ENCODE results near the gene BMPR1A.
"Not testable (repeated sequence)": the region's sequence is repeated elsewhere in the genome, so short reads cannot be mapped to it uniquely, and the experiment has no call there.

Gene BMPR1A

GRCh38 chr10:86937502-86938154, 181.2 kb downstream of the BMPR1A start:
- ChIA-PET POLR2A (no interaction called here), CTCF (interaction anchor here (0.6 to 0.9 kb wide), 3 partner anchors 27 to 104 kb away, joined by 3 to 7 read pairs (median 3); no protein-coding TSS in a partner anchor)
- TF ChIP-seq BHLHE40 (IDR thresholded peaks at IDR 0.05; ENCODE audit: borderline replicate concordance) (no peak), TARDBP (IDR thresholded peaks at IDR 0.05) (no peak), FOXM1 (IDR thresholded peaks at IDR 0.05; ENCODE audit: borderline replicate concordance) (no peak), ARNT (IDR thresholded peaks at IDR 0.05) (no peak), L3MBTL2 (conservative IDR thresholded peaks at IDR 0.05) (no peak), NFRKB (IDR thresholded peaks at IDR 0.05) (no peak), SUZ12 (IDR thresholded peaks at IDR 0.05) (no peak), FOXA1 (IDR thresholded peaks at IDR 0.05) (no peak), HDGF (IDR thresholded peaks at IDR 0.05; ENCODE audit: borderline replicate concordance) (no peak), CTBP1 (IDR thresholded peaks at IDR 0.05; ENCODE audit: borderline replicate concordance) (no peak), LEF1 (IDR thresholded peaks at IDR 0.05; ENCODE audit: borderline replicate concordance) (no peak), ZNF384 (IDR thresholded peaks at IDR 0.05) (no peak), FOXK2 (IDR thresholded peaks at IDR 0.05) (no peak), ELF4 (IDR thresholded peaks at IDR 0.05) (no peak), SP1 (IDR thresholded peaks at IDR 0.05) (no peak)
- TF ChIP-seq, protein P1, sequence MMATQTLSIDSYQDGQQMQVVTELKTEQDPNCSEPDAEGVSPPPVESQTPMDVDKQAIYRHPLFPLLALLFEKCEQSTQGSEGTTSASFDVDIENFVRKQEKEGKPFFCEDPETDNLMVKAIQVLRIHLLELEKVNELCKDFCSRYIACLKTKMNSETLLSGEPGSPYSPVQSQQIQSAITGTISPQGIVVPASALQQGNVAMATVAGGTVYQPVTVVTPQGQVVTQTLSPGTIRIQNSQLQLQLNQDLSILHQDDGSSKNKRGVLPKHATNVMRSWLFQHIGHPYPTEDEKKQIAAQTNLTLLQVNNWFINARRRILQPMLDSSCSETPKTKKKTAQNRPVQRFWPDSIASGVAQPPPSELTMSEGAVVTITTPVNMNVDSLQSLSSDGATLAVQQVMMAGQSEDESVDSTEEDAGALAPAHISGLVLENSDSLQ (IDR thresholded peaks at IDR 0.05): no peak
- DNase-seq (ENCODE audit: extremely low spot score): no peak

GRCh38 chr10:86938260-86938659, 181.8 kb downstream of the BMPR1A start:
- TF ChIP-seq ZNF384 (IDR thresholded peaks at IDR 0.05) (no peak), ARNT (IDR thresholded peaks at IDR 0.05) (no peak), FOXK2 (IDR thresholded peaks at IDR 0.05) (no peak), SUZ12 (IDR thresholded peaks at IDR 0.05) (no peak), FOXA1 (IDR thresholded peaks at IDR 0.05) (no peak), FOXM1 (IDR thresholded peaks at IDR 0.05; ENCODE audit: borderline replicate concordance) (no peak), BHLHE40 (IDR thresholded peaks at IDR 0.05; ENCODE audit: borderline replicate concordance) (no peak), ELF4 (IDR thresholded peaks at IDR 0.05) (no peak), L3MBTL2 (conservative IDR thresholded peaks at IDR 0.05) (no peak), SP1 (IDR thresholded peaks at IDR 0.05) (no peak), LEF1 (IDR thresholded peaks at IDR 0.05; ENCODE audit: borderline replicate concordance) (no peak), NFRKB (IDR thresholded peaks at IDR 0.05) (no peak), CTBP1 (IDR thresholded peaks at IDR 0.05; ENCODE audit: borderline replicate concordance) (no peak)
- TF ChIP-seq, protein P1 (IDR thresholded peaks at IDR 0.05): no peak
- DNase-seq (ENCODE audit: extremely low spot score): no peak
- ChIA-PET POLR2A (no interaction called here), CTCF (interaction anchor here (0.6 to 1.1 kb wide), 3 partner anchors 9 to 1077 kb away, joined by 3 to 5 read pairs (median 3); no protein-coding TSS in a partner anchor)

DNA sequence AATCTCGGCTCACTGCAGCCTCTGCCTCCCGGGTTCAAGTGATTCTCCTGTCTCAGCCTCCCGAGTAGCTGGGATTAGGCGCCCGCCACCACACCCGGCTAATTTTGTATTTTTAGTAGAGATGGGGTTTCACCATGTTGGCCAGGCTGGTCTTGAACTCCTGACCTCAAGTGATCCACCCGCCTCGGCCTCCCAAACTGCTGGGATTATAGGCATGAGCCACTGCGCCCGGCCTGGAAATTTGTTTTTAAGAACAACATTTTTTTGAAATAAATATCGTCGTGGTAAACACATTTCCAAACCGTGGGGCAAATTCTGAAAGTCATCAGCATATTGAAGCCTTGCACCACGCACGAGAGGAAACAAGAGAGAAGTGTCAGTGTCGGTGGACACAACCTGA, 183.7 kb downstream of the BMPR1A start:
- CTCF ChIA-PET: interaction anchor here (0.6 to 1.6 kb wide), 9 partner anchors 8 to 318 kb away, joined by 3 to 10 read pairs (median 4); partner anchors contain the start of gene SNCG
- DNase-seq (ENCODE audit: extremely low spot score); POLR2A ChIA-PET: not testable (repeated sequence)

DNA sequence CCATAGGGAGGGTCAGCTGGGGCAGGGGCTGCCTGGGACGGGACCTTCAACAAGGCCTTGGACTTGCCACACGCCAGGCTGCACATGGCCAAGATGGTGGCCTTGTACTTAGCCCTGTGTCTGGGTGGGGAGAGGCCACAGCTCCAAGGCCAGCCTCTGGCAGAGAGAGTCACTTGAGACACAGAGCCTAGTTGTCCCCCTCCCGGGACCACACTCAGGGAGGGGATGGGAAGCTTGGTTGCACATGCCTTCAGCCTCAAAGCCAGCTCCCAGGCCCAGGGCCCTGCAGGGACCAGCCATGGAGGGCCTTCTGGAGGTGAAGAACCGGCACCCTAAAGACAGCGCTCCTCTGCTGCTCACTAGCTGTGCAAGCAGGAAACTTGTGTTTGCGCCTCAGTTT, 184.3 kb downstream of the BMPR1A start:
- no peak for DNase-seq (ENCODE audit: extremely low spot score)
- ChIA-PET POLR2A (no interaction called here), CTCF (no interaction called here)
- TF ChIP-seq FOXK2 (IDR thresholded peaks at IDR 0.05): no peak
- TF ChIP-seq SP1 (IDR thresholded peaks at IDR 0.05): no peak
- TF ChIP-seq LEF1 (IDR thresholded peaks at IDR 0.05; ENCODE audit: borderline replicate concordance): no peak
- TF ChIP-seq HDGF (IDR thresholded peaks at IDR 0.05; ENCODE audit: borderline replicate concordance): no peak

- TF ChIP-seq ARNT (IDR thresholded peaks at IDR 0.05): no peak
- TF ChIP-seq TARDBP (IDR thresholded peaks at IDR 0.05): no peak
- DNase-seq (ENCODE audit: extremely low spot score): no peak
- ChIA-PET CTCF (interaction anchor here (1.9 kb wide), 1 partner anchor 19 kb away, joined by 4 read pairs; no protein-coding TSS in a partner anchor), POLR2A (no interaction called here)
These were observed 185.0 kb downstream of the BMPR1A start for GRCh38 chr10:86941426-86941825.

DNA sequence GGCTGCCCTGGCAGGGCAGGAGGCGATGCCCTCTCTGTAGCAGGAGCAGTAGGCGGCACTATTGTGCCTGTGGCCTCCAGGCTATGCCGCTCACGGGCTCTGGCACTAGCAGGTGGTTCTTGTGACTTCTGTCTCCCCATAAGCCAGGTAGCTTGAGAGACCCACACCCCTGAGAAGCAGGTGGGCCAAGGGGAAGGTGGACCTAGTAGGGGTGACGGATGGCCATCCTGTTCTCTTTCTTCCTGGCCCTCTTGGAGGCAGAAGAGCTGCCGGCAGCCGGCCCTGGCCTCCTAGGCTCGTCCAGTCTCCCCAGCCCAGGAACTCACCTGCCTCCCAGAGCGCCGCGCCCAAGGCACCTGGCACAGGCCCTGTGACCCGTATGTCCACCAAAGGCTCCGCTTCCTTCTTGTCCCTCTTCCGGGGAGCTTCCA, 185.6 kb downstream of the BMPR1A start:
- DNase-seq (ENCODE audit: extremely low spot score): no peak
- TF ChIP-seq BHLHE40 (IDR thresholded peaks at IDR 0.05; ENCODE audit: borderline replicate concordance): no peak
- TF ChIP-seq TARDBP (IDR thresholded peaks at IDR 0.05): no peak
- no peak for TF ChIP-seq NFRKB (IDR thresholded peaks at IDR 0.05)
- no peak for TF ChIP-seq SUZ12 (IDR thresholded peaks at IDR 0.05)
- no peak for TF ChIP-seq FOXA1 (IDR thresholded peaks at IDR 0.05)
- TF ChIP-seq L3MBTL2 (conservative IDR thresholded peaks at IDR 0.05): no peak
- TF ChIP-seq FOXK2 (IDR thresholded peaks at IDR 0.05): no peak
- no peak for TF ChIP-seq SP1 (IDR thresholded peaks at IDR 0.05)
- TF ChIP-seq, protein P1 (IDR thresholded peaks at IDR 0.05): no peak
- no peak for TF ChIP-seq ZNF384 (IDR thresholded peaks at IDR 0.05)
- TF ChIP-seq HDGF (IDR thresholded peaks at IDR 0.05; ENCODE audit: borderline replicate concordance): no peak
- TF ChIP-seq CTBP1 (IDR thresholded peaks at IDR 0.05; ENCODE audit: borderline replicate concordance): no peak
- TF ChIP-seq LEF1 (IDR thresholded peaks at IDR 0.05; ENCODE audit: borderline replicate concordance): no peak
- no peak for TF ChIP-seq ELF4 (IDR thresholded peaks at IDR 0.05)
- no peak for TF ChIP-seq FOXM1 (IDR thresholded peaks at IDR 0.05; ENCODE audit: borderline replicate concordance)
- no peak for TF ChIP-seq ARNT (IDR thresholded peaks at IDR 0.05)
- ChIA-PET POLR2A (interaction anchor here (1.4 kb wide), 1 partner anchor 25 kb away, joined by 3 read pairs; no protein-coding TSS in a partner anchor), CTCF (interaction anchor here (1.9 kb wide), 1 partner anchor 18 kb away, joined by 4 read pairs; no protein-coding TSS in a partner anchor)
